Dedifferentiated amniotic fluid mesenchymal stem cell (primary cell): ENCODE data around the gene DLEC1.

ENCODE experiments used
- DNase-seq: peaks from one replicate; pipeline ENCODE4 v3.0.0-alpha.2; 2016; ENCODE audit errors: extremely low spot score

DLEC1 gene

GRCh38 chr3:38000965-38001455, 38.0 kb upstream of the DLEC1 start:
- DNase-seq, result no peak

DNA sequence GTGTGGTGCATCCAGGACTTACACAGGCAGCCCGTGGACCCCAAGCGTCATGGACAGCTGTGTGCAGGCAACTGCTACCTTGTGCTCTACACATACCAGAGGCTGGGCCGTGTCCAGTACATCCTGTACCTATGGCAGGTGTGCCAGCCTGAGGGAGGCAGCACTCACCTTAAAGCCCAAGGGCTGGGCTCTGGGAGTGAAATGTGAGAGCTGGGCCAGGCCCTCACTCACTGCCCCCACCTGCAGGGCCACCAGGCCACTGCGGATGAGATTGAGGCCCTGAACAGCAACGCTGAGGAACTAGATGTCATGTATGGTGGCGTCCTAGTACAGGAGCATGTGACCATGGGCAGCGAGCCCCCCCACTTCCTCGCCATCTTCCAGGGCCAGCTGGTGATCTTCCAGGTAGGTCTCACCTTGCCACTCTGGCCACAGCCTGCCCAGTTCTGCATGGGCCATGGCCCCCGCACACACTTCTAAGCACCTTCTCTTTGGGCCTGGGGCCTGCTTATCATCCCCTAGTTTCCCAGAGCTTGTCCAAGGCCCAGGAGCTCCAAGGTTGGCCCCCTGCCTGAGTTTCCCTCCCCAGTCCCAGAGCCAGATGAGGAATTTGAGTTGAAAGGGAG, 37.4 kb upstream of the DLEC1 start:
- DNase-seq, result no peak

GRCh38 chr3:38002291-38002876, 36.6 kb upstream of the DLEC1 start:
- DNase-seq, result no peak

GRCh38 chr3:38002940-38003339, 36.1 kb upstream of the DLEC1 start:
- DNase-seq, result no peak

- no peak for DNase-seq
These were observed 35.6 kb upstream of the DLEC1 start for GRCh38 chr3:38003371-38003816.

DNA sequence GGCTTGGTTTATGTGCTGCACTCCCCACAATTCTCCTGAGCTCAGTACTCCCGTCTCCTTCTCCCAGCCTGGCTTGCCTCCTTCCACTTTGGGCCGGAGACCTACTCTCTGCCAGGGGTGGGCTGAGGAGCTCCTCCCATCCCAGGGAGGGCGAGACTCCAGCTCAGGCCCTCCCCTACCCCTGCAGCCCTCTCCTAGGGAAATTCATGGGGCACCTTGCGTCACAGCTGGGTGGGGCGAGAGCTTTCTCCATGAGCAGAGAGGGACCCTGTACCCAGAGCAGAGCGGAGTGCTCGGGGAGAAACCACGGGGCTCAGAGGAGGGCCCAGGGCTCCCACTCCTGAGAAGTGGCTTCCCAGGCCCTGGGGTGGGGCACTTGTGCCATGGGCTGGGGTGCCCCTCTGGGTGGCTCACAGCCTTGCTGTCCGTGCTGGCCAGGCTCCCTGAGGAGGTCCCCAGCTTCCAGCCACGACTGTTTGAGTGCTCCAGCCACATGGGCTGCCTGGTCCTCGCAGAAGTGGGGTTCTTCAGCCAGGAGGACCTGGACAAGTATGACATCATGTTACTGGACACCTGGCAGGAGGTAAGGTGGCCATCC, 35.1 kb upstream of the DLEC1 start:
- no peak for DNase-seq

DNA sequence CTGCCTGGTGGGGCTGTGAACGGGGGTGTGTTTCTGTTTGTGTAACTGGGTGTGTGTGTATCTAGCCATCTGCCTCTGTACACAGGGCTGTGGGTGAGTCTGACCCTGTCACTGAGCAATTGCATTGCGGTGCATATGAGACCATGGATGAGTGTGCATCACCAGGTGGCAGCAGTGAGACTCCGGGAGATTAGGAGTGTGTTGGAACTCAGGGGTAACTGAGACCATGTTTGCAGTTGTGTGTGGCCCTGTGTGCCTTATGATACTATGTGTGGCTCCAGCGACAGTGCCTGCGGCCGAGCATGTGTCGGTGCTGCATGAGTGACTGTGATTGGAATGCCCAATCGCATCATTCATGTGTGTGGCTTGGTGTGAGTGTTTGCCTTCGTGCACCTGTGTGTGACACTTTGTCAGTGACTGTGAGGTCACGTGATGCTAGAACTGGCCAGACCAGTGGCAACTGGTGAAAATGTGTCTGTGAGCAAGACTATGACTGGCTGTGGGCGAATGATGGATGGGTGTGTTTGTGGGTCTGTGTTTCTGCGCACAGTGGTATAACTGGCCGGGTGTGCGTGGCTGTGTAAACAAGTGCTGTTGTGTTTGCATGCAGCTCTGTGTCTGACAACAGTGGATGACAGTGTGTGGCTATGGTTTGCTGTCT, 34.5 kb upstream of the DLEC1 start:
- peak; percentile 31 for DNase-seq

DNA sequence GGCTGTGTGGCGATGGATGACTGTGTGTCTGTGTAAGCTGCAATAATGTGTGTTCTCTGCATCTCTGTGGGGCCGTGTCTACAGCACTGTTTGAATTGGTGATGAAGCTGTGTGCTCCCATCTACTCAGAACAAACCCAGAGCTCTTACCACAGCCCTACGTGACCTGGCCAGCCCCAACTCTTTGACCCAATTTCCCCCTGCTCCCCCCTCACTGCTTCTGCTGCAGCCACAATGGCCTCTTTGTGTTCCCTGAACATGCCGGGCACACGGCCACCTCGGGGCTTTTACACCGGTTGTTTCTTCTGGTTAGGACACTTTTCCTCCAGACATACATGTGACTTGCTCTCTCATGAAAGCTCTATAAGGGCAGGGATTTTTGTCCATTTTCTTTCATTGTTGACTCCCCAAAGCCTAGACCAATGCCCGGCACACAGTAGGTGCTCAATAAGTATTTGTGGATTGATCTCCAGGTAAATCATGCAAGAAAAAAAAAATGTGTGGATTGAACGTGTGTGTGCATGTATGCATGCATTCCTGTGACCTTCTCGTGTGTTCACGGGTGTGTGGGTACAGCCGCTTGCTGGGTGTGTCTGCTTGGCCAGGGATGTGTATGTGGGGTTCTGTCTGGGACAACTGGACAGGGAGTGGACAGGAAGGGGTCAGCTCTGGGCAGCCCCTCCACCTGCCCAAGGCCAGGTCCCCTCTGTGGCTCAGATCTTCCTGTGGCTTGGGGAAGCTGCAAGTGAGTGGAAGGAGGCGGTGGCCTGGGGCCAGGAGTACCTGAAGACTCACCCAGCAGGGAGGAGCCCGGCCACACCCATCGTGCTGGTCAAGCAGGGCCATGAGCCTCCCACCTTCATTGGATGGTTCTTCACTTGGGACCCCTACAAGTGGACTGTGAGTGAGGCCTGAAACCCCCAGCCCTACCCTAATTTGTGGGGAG, 33.7 kb upstream of the DLEC1 start:
- no peak for DNase-seq

DNA sequence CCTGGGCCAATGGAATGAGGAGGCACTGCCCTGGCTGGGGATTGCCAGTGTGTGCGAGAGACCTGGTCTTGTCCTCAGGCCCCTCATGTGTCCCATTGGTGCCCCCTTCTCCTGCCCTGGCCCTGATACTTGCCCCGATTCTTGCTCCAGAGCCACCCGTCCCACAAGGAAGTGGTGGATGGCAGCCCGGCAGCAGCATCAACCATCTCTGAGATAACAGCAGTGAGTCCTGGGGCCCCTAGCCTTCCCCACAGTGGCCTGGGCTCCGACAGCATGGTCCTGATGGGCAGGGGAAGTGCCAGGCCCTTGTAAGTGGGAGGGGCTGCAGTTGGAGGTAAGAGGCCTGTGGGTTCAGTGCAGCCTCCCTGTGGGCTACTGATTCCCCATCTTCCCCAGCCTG, 33.0 kb upstream of the DLEC1 start:
- no peak for DNase-seq

- DNase-seq, result no peak
These were observed 32.5 kb upstream of the DLEC1 start for GRCh38 chr3:38006445-38006995.

GRCh38 chr3:38007754-38008090, 31.3 kb upstream of the DLEC1 start:
- DNase-seq, result no peak

- DNase-seq, result no peak
These were observed 30.8 kb upstream of the DLEC1 start for GRCh38 chr3:38008191-38008701.

- no peak for DNase-seq
These were observed 29.9 kb upstream of the DLEC1 start for GRCh38 chr3:38008971-38009580.

DNA sequence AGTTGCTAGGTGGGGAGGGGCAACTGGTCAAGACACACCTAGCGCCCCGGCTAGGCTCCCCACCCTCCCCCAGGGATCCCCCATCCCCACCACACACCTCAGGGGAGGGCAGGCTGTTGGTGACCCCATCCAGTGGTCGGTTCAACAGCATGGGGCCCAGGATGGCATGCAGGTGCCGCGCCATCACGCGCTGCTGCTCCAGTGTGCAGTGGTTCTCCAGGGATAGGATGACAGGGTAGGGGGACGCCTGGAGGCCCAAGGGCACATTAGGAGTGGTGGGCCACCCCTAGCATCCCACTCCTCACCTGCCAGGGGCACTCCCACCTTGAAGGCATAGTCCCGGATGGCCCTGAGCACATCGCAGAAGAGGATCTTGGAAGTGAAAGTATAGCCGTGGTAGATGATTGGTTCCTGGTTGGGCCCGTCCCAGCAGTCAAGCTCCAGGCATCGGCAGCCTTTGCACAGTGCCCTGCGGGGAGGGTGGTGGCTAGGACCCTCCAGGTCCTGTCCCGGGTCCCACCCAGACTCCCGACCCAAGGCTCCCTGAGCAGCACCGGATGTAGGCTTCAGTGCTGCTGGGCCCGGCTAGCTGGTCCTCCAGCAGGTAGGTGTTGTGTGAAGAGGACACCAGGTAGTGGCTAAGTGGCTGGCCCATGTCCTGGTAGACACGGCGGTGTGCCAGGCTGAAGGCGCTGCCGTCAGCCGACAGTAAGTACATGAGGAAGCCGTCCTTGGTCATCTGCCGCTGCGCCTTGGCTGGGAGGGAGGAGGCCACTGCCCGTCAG, 29.0 kb upstream of the DLEC1 start:
- DNase-seq, result no peak

GRCh38 chr3:38011111-38011510, 27.9 kb upstream of the DLEC1 start:
- DNase-seq, result no peak

GRCh38 chr3:38015485-38015884, 23.5 kb upstream of the DLEC1 start:
- no peak for DNase-seq

GRCh38 chr3:38015984-38016383, 23.0 kb upstream of the DLEC1 start:
- no peak for DNase-seq

DNA sequence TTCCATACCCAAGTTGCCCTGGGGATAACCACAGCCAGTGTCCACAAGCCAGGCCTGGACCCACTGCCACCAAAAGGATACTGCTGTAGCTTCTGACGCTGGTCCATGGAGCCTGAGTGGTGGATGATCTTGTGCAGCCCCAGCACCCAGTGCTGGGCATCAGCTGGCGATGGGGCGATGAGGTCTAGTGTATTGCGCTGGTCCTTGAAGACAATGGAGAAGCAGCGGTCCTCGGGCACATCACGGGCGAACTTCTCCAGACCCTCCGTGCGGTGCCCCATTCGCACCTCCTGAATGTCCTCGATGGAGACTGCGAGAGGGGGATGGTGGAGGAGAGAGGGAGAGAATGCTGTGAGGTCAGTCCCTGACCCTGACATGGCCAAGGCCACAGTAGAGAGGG, 22.6 kb upstream of the DLEC1 start:
- DNase-seq, result no peak

DNA sequence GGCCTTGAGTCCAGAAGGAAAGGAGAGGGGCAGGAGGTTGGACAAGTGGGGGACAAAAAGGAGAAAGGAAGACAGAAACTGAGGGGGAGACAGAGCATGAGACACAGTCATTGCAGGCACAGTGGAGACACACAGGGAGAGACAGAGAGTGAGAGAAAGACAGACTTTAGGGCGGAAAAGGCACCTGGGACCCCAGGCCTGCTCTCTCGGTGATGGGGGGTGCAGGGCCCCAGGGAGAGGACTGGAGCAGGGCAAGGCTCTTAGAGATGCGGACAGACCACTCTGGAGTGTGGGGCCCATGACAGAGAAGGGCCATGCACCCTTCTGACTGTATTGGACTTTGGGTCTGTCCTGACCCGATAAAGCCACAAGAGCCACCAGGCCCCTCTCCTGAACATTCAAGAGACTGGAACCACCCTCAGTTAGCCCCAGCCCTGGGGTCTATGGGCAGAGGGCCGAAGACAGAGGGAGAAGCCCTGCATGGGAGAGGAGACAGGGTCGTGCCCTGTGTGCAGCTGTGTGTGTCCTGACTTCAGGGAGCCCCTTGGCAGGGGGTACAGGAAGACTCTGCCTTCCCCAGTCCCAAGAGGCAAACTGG, 22.1 kb upstream of the DLEC1 start:
- no peak for DNase-seq
